Measurements from ENCODE around the gene PBLD.

The PBLD gene

GRCh38 chr10:68233046-68233445 lies 99.7 kb downstream of the PBLD start:
- no peak for DNase-seq (ENCODE audit: low read depth)

All from T follicular helper cell (primary cell).